ENCODE results near the gene MMP20. TPM values are rescaled to one million over a fixed set of nuclear protein-coding genes. Genes with fewer than 3 reads are reported as not detected.
"Not testable (repeated sequence)": the region's sequence is repeated elsewhere in the genome, so short reads cannot be mapped to it uniquely, and the experiment has no call there.

The MMP20 gene
- total and polyA plus RNA-seq, 2 donors (not counting 1 experiment from before 2014, with no cell fraction given): not detected

- CTCF ChIA-PET; intact Hi-C loops (cut with micrococcal nuclease): not testable (repeated sequence)
- no CpG with 5 or more reads among the region's 1 CpG for WGBS (ENCODE audit: insufficient coverage)
Measured at GRCh38 chr11:102629908-102630307, 4.8 kb upstream of the MMP20 start.

GRCh38 chr11:102626676-102627075 is 1.5 kb upstream of the MMP20 start:
- intact Hi-C loops (cut with micrococcal nuclease): no loop called here
- no peak overlapping the region for H2AFZ ChIP-seq (ENCODE audit: insufficient read depth, low read depth, low read length, poor library complexity, severe bottlenecking)
- CTCF ChIA-PET: no interaction called here
- H3K27me3 ChIP-seq (replicated peaks in 1 of 4; ENCODE audit: control extremely low read depth in 1 of 4, control insufficient read depth in 3 of 4, insufficient read depth in 4 of 4, low read length in 3 of 4): no peaks in the 10 kb centered on the region
- ATAC-seq (ENCODE audit: low read depth) (no peak), DNase-seq (no peak)
- no peaks in the 10 kb centered on the region for H3K4me1 Mint-ChIP-seq
- H3K79me2 ChIP-seq (ENCODE audit: control insufficient read depth, insufficient read depth, low read length): no peaks in the 10 kb centered on the region
- H3K9me3 Mint-ChIP-seq (ENCODE audit: insufficient read depth): no peaks in the 10 kb centered on the region
- H3K9me3 ChIP-seq (ENCODE audit: control extremely low read depth in 1 of 3, control insufficient read depth in 2 of 3, insufficient read depth in 1 of 3, low read length in 2 of 3): no peaks in the 10 kb centered on the region
- no peak overlapping the region for H3K27ac Mint-ChIP-seq
- H4K20me1 ChIP-seq (ENCODE audit: control insufficient read depth, insufficient read depth, low read length, poor library complexity, severe bottlenecking): no peaks in the 10 kb centered on the region
- TF ChIP-seq EZH2 (IDR thresholded peaks at IDR 0.05; ENCODE audit: borderline replicate concordance, insufficient read depth, low read depth, low read length, poor library complexity, severe bottlenecking) (no peak), CTCF (IDR thresholded peaks at IDR 0.05) (no peak)
- WGBS (ENCODE audit: insufficient coverage): no CpG with 5 or more reads among the region's 1 CpG
- no peaks in the 10 kb centered on the region for H3K4me1 ChIP-seq (ENCODE audit: control insufficient read depth in 2 of 2, insufficient read depth in 2 of 2, low read length in 2 of 2)
- H3K9ac ChIP-seq (ENCODE audit: low read length): no peak overlapping the region
- POLR2A ChIA-PET: no interaction called here
- no peak overlapping the region for H3K4me3 Mint-ChIP-seq
- H3K4me3 ChIP-seq (ENCODE audit: control extremely low read depth in 1 of 5, extremely low read depth in 1 of 5, insufficient read depth in 1 of 5, low read depth in 2 of 5, low read length in 4 of 5): no peak overlapping the region
- no peak overlapping the region for H3K4me2 ChIP-seq (replicated peaks; ENCODE audit: low read depth, low read length, poor library complexity, severe bottlenecking)
- peaks cover 13% of the 10 kb centered on the region for H3K27me3 Mint-ChIP-seq
- H3K27ac ChIP-seq (ENCODE audit: low read length in 2 of 2): no peak overlapping the region
- no peaks in the 10 kb centered on the region for H3K36me3 ChIP-seq (replicated peaks in 1 of 2; ENCODE audit: control extremely low read depth in 1 of 2, control insufficient read depth in 1 of 2, extremely low read depth in 1 of 2, insufficient read depth in 2 of 2, low read length in 1 of 2)

More at GRCh38 chr11:102629908-102630307, 4.8 kb upstream of the MMP20 start:
- H3K9me3 ChIP-seq (ENCODE audit: control extremely low read depth in 1 of 3, control insufficient read depth in 2 of 3, insufficient read depth in 1 of 3, low read length in 2 of 3); H3K4me1 ChIP-seq (ENCODE audit: control insufficient read depth in 2 of 2, insufficient read depth in 2 of 2, low read length in 2 of 2); H3K9me3 Mint-ChIP-seq (ENCODE audit: insufficient read depth); H3K27ac ChIP-seq (ENCODE audit: low read length in 2 of 2); H3K27me3 ChIP-seq (replicated peaks in 1 of 4; ENCODE audit: control extremely low read depth in 1 of 4, control insufficient read depth in 3 of 4, insufficient read depth in 4 of 4, low read length in 3 of 4); H3K36me3 ChIP-seq (replicated peaks in 1 of 2; ENCODE audit: control extremely low read depth in 1 of 2, control insufficient read depth in 1 of 2, extremely low read depth in 1 of 2, insufficient read depth in 2 of 2, low read length in 1 of 2); H3K9ac ChIP-seq (ENCODE audit: low read length); H3K27ac Mint-ChIP-seq; POLR2A ChIA-PET; H3K4me3 Mint-ChIP-seq; DNase-seq; H2AFZ ChIP-seq (ENCODE audit: insufficient read depth, low read depth, low read length, poor library complexity, severe bottlenecking); H3K4me2 ChIP-seq (replicated peaks; ENCODE audit: low read depth, low read length, poor library complexity, severe bottlenecking); H3K4me1 Mint-ChIP-seq; H3K4me3 ChIP-seq (ENCODE audit: control extremely low read depth in 1 of 5, extremely low read depth in 1 of 5, insufficient read depth in 1 of 5, low read depth in 2 of 5, low read length in 4 of 5); H3K79me2 ChIP-seq (ENCODE audit: control insufficient read depth, insufficient read depth, low read length); H4K20me1 ChIP-seq (ENCODE audit: control insufficient read depth, insufficient read depth, low read length, poor library complexity, severe bottlenecking); ATAC-seq (ENCODE audit: low read depth): not testable (repeated sequence)
- peaks cover 13% of the 10 kb centered on the region for H3K27me3 Mint-ChIP-seq
